Neutrophil (primary cell): ENCODE measurements around the gene VEGFC.

Source experiments
- H3K27ac ChIP-seq: fragments of 200-600 bp; sonication (generic); 2 replicates; pipeline ENCODE4 v1.5.1; 2016; ENCODE audit warnings: mild to moderate bottlenecking, moderate library complexity
- H3K27me3 ChIP-seq: fragments of 200-600 bp; sonication (generic); 2 replicates; pipeline ENCODE4 v1.6.0; 2016; ENCODE audit warnings: mild to moderate bottlenecking
- H3K36me3 ChIP-seq: fragments of 200-600 bp; sonication (generic); 2 replicates; pipeline ENCODE4 v1.5.1; 2017
- H3K4me1 ChIP-seq, 2 experiments: fragments of 200-600 bp in 1 of 2; sonication (generic) in 1 of 2; 1 replicate in 1 of 2; 2 replicates in 1 of 2; pipeline versions ENCODE4 v1.5.1 to v1.6.1; 2013 to 2016; ENCODE audit warnings: low read depth in 1 of 2, low read length in 1 of 2, mild to moderate bottlenecking in 1 of 2, moderate library complexity in 1 of 2; ENCODE audit not compliant: control insufficient read depth in 1 of 2, insufficient read depth in 1 of 2
- H3K4me3 ChIP-seq, 2 experiments: fragments of 200-600 bp in 1 of 2; sonication (generic) in 1 of 2; 1 replicate in 1 of 2; 2 replicates in 1 of 2; pipeline ENCODE4 v1.5.1; 2013 to 2016; ENCODE audit warnings: low read depth in 1 of 2, low read length in 1 of 2, mild to moderate bottlenecking in 1 of 2, moderate library complexity in 1 of 2
- H3K9me3 ChIP-seq: fragments of 200-600 bp; sonication (generic); 2 replicates; pipeline ENCODE4 v1.5.1; 2016
- CTCF ChIP-seq: fragments of 200-600 bp; sonication (generic); IDR thresholded peaks from 2 replicates; pipeline ENCODE4 v1.5.1; 2016; ENCODE audit warnings: antibody characterized with exemption

Gene VEGFC

GRCh38 chr4:176806778-176807375, 14.2 kb upstream of the VEGFC start:
- no peaks in the 10 kb centered on the region for H3K27me3 ChIP-seq
- H3K9me3 ChIP-seq = no peaks in the 10 kb centered on the region
- no peak for TF ChIP-seq CTCF
- H3K4me3 ChIP-seq = no peak overlapping the region
- no peaks in the 10 kb centered on the region for H3K36me3 ChIP-seq
- no peak overlapping the region for H3K27ac ChIP-seq
- no peaks in the 10 kb centered on the region for H3K4me1 ChIP-seq

DNA sequence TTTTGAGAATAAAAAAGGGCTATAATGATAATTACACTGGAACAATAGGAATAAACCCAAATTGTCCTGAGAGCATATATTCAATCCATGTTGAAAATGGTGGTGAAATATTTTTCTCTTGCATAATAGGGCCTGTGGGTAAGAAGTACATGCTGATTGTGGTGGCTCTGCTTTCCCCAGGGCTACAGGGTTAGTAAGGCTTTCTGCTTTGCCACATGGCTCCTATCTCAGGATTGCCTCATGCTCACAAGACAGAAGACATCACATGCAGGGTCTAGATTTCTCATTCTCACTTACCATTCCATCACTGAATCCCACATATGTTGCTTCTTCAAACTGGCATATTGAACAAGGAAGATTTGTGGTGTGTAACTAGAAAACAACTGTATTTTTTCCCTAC, 12.4 kb upstream of the VEGFC start:
- Histone ChIP-seq H3K4me3 (no peak overlapping the region), H3K27ac (no peak overlapping the region), H3K9me3 (no peaks in the 10 kb centered on the region), H3K4me1 (no peaks in the 10 kb centered on the region), H3K36me3 (no peaks in the 10 kb centered on the region), H3K27me3 (no peaks in the 10 kb centered on the region)
- TF ChIP-seq CTCF = no peak

GRCh38 chr4:176800891-176801534, 8.3 kb upstream of the VEGFC start:
- Histone ChIP-seq H3K36me3 (no peaks in the 10 kb centered on the region), H3K27me3 (peaks cover under 1% of the 10 kb centered on the region), H3K4me3 (no peak overlapping the region), H3K4me1 (no peaks in the 10 kb centered on the region), H3K9me3 (no peaks in the 10 kb centered on the region), H3K27ac (no peak overlapping the region)
- TF ChIP-seq CTCF = no peak

DNA sequence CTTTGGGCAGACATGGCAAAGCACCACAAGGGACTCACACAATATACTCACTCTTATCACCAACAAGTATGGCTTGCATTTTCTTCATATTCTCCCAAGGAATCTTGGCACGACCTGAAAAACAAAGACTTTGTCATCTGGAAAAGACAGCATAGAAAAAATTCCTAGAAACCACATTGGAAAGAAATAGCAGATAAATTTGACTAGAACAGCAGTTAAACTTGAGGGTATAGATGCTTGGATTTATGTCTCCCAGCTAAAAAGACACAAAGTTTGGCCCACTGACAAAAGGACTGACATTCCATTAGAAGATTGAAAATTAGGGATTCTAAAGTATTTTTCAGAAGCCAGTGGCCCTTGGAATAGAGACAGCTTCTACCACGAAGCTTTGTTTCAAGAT, 6.9 kb upstream of the VEGFC start:
- no peak for TF ChIP-seq CTCF
- no peaks in the 10 kb centered on the region for H3K36me3 ChIP-seq
- H3K4me1 ChIP-seq = no peaks in the 10 kb centered on the region
- peaks cover 14% of the 10 kb centered on the region for H3K27me3 ChIP-seq
- no peak overlapping the region for H3K4me3 ChIP-seq
- no peak overlapping the region for H3K27ac ChIP-seq
- no peaks in the 10 kb centered on the region for H3K9me3 ChIP-seq

GRCh38 chr4:176798540-176798939, 5.8 kb upstream of the VEGFC start:
- no peak for TF ChIP-seq CTCF
- Histone ChIP-seq H3K4me3 (no peak overlapping the region), H3K36me3 (no peaks in the 10 kb centered on the region), H3K4me1 (no peaks in the 10 kb centered on the region), H3K27me3 (peaks cover 25% of the 10 kb centered on the region), H3K9me3 (no peaks in the 10 kb centered on the region), H3K27ac (no peak overlapping the region)
